ENCODE data around the gene CCNB3. TPM values are rescaled to one million over a fixed set of nuclear protein-coding genes. Genes with fewer than 3 reads are reported as not detected.

Gene CCNB3
- total and polyA plus RNA-seq, 9 donors: 0.10 to 1.5 (median 0.27) TPM; not detected in 1

- Histone ChIP-seq H3K4me1 (ENCODE audit: insufficient read depth) (no peaks in the 10 kb centered on the region), H3K27me3 (no peaks in the 10 kb centered on the region), H3K36me3 (no peaks in the 10 kb centered on the region), H3K9me3 (no peaks in the 10 kb centered on the region), H3K27ac (no peak overlapping the region), H3K4me3 (no peak overlapping the region)
- DNase-seq: no peak
- intact Hi-C loops (cut with DNase I): no loop called here
- no peak for TF ChIP-seq EP300 (IDR thresholded peaks at IDR 0.05)
- TF ChIP-seq POLR2A (IDR thresholded peaks at IDR 0.05): no peak
- no peak for TF ChIP-seq CTCF (IDR thresholded peaks at IDR 0.05)
- 50 to 65% (median 53%) methylated on average over 4 of the region's 4 CpGs for WGBS, 3 donors
Observed at GRCh38 chrX:50372966-50373365, 168.4 kb downstream of the CCNB3 start.

GRCh38 chrX:50375481-50376267 is 171.1 kb downstream of the CCNB3 start:
- intact Hi-C loops (cut with DNase I): no loop called here
- H3K9me3 ChIP-seq: no peaks in the 10 kb centered on the region
- H3K36me3 ChIP-seq: no peaks in the 10 kb centered on the region
- no peak overlapping the region for H3K4me3 ChIP-seq
- H3K27ac ChIP-seq: no peak overlapping the region
- TF ChIP-seq POLR2A (IDR thresholded peaks at IDR 0.05) (no peak), EP300 (IDR thresholded peaks at IDR 0.05) (no peak), CTCF (IDR thresholded peaks at IDR 0.05) (no peak)
- no peak for DNase-seq
- H3K27me3 ChIP-seq: no peaks in the 10 kb centered on the region
- no peaks in the 10 kb centered on the region for H3K4me1 ChIP-seq (ENCODE audit: insufficient read depth)
- 74 to 77% (median 75%) methylated on average over 9 of the region's 9 CpGs for WGBS, 3 donors

- H3K4me3 ChIP-seq: no peak overlapping the region
- no peaks in the 10 kb centered on the region for H3K36me3 ChIP-seq
- WGBS, 3 donors: 74 to 81% (median 79%) methylated on average over 5 of the region's 5 CpGs
- H3K27me3 ChIP-seq: no peaks in the 10 kb centered on the region
- DNase-seq: no peak
- TF ChIP-seq CTCF (IDR thresholded peaks at IDR 0.05) (no peak), POLR2A (IDR thresholded peaks at IDR 0.05) (no peak), EP300 (IDR thresholded peaks at IDR 0.05) (no peak)
- H3K9me3 ChIP-seq: no peaks in the 10 kb centered on the region
- no peak overlapping the region for H3K27ac ChIP-seq
- no peaks in the 10 kb centered on the region for H3K4me1 ChIP-seq (ENCODE audit: insufficient read depth)
- intact Hi-C loops (cut with DNase I): no loop called here
Observed at GRCh38 chrX:50381729-50382415, 177.3 kb downstream of the CCNB3 start.

GRCh38 chrX:50386520-50386919 is 182.0 kb downstream of the CCNB3 start:
- H3K27me3 ChIP-seq: no peaks in the 10 kb centered on the region
- intact Hi-C loops (cut with DNase I): no loop called here
- DNase-seq: no peak
- no peak overlapping the region for H3K4me3 ChIP-seq
- no peaks in the 10 kb centered on the region for H3K9me3 ChIP-seq
- no peaks in the 10 kb centered on the region for H3K4me1 ChIP-seq (ENCODE audit: insufficient read depth)
- H3K36me3 ChIP-seq: no peaks in the 10 kb centered on the region
- TF ChIP-seq POLR2A (IDR thresholded peaks at IDR 0.05) (no peak), EP300 (IDR thresholded peaks at IDR 0.05) (no peak), CTCF (IDR thresholded peaks at IDR 0.05) (no peak)
- WGBS, 3 donors: 57 to 66% (median 58%) methylated on average over 2 of the region's 2 CpGs
- H3K27ac ChIP-seq: no peak overlapping the region
